OCI-M2 (cell line): ENCODE measurements around the gene CXCL17.
A peak's percentile ranks its signal among the peaks of the same experiment; 100 is the strongest.
"Not testable (repeated sequence)": the region's sequence is repeated elsewhere in the genome, so short reads cannot be mapped to it uniquely, and the experiment has no call there.

ENCODE experiments used
- DNase-seq: peaks from one replicate; lab custom pipeline; 2025; ENCODE audit not compliant: unreplicated experiment; lab: John Stamatoyannopoulos, UW

CXCL17 gene

GRCh38 chr19:42466521-42467182 lies 23.9 kb upstream of the CXCL17 start:
- DNase-seq = no peak

GRCh38 chr19:42465827-42466280 lies 23.1 kb upstream of the CXCL17 start:
- DNase-seq = no peak

GRCh38 chr19:42461700-42462324 lies 19.1 kb upstream of the CXCL17 start:
- no peak for DNase-seq

GRCh38 chr19:42461231-42461630 lies 18.5 kb upstream of the CXCL17 start:
- DNase-seq = not testable (repeated sequence)

- no peak for DNase-seq
Observed at GRCh38 chr19:42459926-42460325, 17.2 kb upstream of the CXCL17 start.

- DNase-seq = no peak
Observed at GRCh38 chr19:42455621-42456081, 12.9 kb upstream of the CXCL17 start.

GRCh38 chr19:42455086-42455485 lies 12.3 kb upstream of the CXCL17 start:
- no peak for DNase-seq

GRCh38 chr19:42452590-42452989 lies 9.8 kb upstream of the CXCL17 start:
- no peak for DNase-seq

GRCh38 chr19:42450314-42450934 lies 7.7 kb upstream of the CXCL17 start:
- no peak for DNase-seq

GRCh38 chr19:42448306-42448705 lies 5.6 kb upstream of the CXCL17 start:
- not testable (repeated sequence) for DNase-seq

GRCh38 chr19:42445948-42446347 lies 3.2 kb upstream of the CXCL17 start:
- no peak for DNase-seq

GRCh38 chr19:42443944-42444398 lies 1.2 kb upstream of the CXCL17 start:
- DNase-seq = no peak

GRCh38 chr19:42441049-42441445 lies 1.7 kb downstream of the CXCL17 start:
- DNase-seq = no peak

GRCh38 chr19:42440357-42441048 lies 2.2 kb downstream of the CXCL17 start:
- peak; percentile 7 for DNase-seq

- no peak for DNase-seq
Observed at GRCh38 chr19:42436006-42436405, 6.7 kb downstream of the CXCL17 start.

GRCh38 chr19:42435316-42435715 lies 7.4 kb downstream of the CXCL17 start:
- DNase-seq = no peak

- no peak for DNase-seq
Observed at GRCh38 chr19:42433503-42434260, 9.1 kb downstream of the CXCL17 start.

GRCh38 chr19:42431486-42431885 lies 11.3 kb downstream of the CXCL17 start:
- no peak for DNase-seq

- DNase-seq = no peak
Observed at GRCh38 chr19:42428676-42429075, 14.1 kb downstream of the CXCL17 start.

- no peak for DNase-seq
Observed at GRCh38 chr19:42427313-42427712, 15.4 kb downstream of the CXCL17 start, which contains the start of gene LIPE. TSS of gene LIPE (minus strand) at chr19:42427388. CDS start at chr19:42427149, 239 bp downstream.

GRCh38 chr19:42426643-42427042 lies 16.1 kb downstream of the CXCL17 start:
- no peak for DNase-seq
